ENCODE data around the gene AOC2.

DNA sequence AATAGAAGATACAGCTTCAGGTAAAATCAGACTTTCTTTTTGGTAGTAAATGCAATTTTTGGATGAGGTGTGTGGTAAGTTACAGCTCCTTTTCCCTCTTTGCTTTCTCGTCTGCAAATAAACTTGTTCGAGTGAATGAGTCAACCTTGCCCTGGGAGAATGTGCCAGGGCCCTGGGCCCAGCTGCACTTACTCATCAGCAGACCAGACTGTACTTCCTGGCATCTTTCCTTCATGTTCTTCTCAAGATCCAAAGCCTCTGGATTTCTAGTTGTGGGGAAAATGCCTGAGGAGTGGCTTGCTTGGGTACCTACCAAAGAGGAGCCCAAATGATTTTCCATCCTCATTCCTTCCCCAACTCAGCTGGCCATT is 50.8 kb downstream of the AOC2 start:
- no peak for TF ChIP-seq POLR2A (IDR thresholded peaks at IDR 0.05)
- TF ChIP-seq, protein P1, sequence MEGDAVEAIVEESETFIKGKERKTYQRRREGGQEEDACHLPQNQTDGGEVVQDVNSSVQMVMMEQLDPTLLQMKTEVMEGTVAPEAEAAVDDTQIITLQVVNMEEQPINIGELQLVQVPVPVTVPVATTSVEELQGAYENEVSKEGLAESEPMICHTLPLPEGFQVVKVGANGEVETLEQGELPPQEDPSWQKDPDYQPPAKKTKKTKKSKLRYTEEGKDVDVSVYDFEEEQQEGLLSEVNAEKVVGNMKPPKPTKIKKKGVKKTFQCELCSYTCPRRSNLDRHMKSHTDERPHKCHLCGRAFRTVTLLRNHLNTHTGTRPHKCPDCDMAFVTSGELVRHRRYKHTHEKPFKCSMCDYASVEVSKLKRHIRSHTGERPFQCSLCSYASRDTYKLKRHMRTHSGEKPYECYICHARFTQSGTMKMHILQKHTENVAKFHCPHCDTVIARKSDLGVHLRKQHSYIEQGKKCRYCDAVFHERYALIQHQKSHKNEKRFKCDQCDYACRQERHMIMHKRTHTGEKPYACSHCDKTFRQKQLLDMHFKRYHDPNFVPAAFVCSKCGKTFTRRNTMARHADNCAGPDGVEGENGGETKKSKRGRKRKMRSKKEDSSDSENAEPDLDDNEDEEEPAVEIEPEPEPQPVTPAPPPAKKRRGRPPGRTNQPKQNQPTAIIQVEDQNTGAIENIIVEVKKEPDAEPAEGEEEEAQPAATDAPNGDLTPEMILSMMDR (IDR thresholded peaks at IDR 0.05): no peak

All from breast epithelium (tissue), 3 donors.